NCI-H345 treated with DMSO at 0.1 percent for 48 hours (cell line): ENCODE measurements around the gene DYNLRB1.
"Not testable (repeated sequence)": the region's sequence is repeated elsewhere in the genome, so short reads cannot be mapped to it uniquely, and the experiment has no call there.

Source experiments
- DNase-seq: peaks from one replicate; lab custom pipeline; 2025; ENCODE audit not compliant: unreplicated experiment; lab: John Stamatoyannopoulos, UW

Gene DYNLRB1

DNA sequence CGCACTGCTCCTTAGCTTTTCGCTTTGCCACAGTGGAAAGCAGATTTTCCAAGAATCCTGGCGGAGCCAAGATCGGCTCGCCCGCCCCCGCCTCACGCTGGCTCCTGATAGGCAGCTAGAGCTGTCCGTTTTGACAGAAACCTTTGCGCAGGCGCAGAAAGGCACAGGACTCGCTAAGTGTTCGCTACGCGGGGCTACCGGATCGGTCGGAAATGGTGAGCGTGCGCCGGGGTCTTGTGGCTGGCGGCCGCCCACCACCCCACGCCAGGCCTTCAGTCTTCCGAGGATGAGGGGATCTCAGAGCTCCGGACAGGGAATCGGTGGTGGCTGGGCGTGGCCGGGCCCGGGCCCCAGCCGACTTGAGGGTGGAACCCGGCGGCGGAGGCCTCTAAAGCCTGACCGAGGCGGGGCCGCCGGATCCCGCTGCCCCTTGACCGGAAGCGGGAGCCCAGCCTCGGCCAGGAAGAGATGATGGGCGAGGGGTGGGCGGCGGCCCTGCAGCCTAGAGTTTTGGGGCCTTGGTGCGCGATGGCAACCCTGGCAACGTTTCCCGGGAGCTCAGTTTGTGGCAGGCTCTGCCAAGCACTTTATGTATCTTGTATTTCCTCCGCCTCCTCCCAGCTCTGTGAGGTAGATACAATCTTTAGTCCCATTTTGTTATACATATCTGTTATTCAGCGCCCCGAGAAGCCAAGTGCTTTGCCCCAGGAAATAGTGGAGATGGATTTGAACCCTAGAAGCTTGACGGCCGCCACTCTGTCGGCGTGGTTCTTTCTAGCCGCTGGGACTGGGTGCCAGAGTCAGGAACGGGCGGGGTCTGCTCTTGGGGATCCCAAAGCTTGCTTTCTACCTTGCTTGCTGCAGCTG is at the start of gene DYNLRB1:
DYNLRB1 (plus strand) TSS at position 176 of the 867 bp plus-strand sequence; CDS start at position 213, 37 bp downstream.
- DNase-seq = peak; percentile 95

GRCh38 chr20:34468951-34469350 is 47.3 kb upstream of the DYNLRB1 start:
- DNase-seq = no peak

DNA sequence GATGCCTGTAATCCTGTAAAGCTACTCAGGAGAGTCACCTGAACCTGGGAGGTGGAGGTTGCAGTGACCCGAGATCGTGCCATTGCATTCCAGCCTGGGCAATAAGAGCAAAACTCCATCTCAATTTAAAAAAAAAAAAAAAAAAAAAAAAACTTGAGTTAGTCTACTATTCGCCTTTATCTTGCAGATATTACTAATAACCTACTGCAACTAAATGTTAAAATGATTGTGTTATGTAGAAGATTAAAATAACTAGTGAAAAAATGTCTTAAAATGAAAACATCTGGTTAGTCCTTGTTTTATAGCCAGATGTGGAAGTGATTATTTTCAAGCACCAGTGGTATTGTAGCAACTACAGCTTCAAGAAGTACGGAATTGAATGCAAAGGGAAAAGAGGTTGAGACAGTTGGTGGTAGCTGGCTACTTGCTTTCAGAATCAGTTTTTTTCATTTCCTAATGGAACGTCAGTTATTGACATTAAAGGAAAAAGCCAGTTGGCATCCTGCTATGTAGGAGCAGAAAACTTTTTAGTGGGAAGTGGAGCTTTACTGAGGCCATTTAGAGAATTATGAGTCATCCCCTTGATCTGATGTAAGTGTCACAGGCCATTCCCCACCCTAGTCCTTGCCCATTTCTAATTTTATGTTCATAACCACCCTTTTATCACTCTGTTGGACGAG is 43.8 kb upstream of the DYNLRB1 start:
- DNase-seq = no peak

GRCh38 chr20:34473262-34473883 is 42.8 kb upstream of the DYNLRB1 start:
- DNase-seq = no peak

- no peak for DNase-seq
Measured at GRCh38 chr20:34475979-34476736, 40.1 kb upstream of the DYNLRB1 start.

DNA sequence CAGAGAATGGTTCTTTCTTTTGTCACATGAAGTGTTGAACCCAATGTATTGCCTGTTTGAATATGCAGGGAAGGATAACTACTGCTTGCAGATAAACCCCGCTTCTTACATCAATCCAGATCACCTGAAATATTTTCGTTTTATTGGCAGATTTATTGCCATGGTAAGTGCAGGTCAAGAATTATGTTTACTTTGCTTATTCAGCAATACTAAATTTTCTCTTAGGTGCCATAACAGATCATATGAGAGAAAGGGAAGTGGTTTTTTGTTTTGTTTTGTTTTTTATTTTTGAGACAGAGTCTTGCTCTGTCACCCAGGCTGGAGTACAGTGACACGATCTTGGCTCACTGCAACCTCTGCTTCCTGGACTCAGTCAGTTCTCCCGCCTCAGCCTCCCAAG is 36.6 kb upstream of the DYNLRB1 start:
- no peak for DNase-seq

DNA sequence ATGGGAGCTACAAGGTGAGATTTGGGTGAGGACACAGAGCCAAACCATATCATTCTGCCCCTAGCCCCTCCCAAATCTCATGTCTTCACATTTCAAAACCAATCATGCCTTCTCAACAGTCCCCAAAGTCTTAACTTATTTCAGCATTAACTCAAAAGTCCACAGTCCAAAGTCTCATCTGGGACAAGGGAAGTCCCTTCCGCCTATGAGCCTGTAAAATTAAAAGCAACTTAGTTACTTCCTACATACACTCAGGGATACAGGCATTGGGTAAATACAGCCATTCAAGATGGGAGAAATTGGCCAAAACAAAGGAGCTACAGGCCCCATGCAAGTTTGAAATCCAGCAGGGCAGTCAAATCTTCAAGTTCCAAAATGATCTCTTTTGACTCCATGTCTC is 34.1 kb upstream of the DYNLRB1 start:
- DNase-seq = not testable (repeated sequence)

DNA sequence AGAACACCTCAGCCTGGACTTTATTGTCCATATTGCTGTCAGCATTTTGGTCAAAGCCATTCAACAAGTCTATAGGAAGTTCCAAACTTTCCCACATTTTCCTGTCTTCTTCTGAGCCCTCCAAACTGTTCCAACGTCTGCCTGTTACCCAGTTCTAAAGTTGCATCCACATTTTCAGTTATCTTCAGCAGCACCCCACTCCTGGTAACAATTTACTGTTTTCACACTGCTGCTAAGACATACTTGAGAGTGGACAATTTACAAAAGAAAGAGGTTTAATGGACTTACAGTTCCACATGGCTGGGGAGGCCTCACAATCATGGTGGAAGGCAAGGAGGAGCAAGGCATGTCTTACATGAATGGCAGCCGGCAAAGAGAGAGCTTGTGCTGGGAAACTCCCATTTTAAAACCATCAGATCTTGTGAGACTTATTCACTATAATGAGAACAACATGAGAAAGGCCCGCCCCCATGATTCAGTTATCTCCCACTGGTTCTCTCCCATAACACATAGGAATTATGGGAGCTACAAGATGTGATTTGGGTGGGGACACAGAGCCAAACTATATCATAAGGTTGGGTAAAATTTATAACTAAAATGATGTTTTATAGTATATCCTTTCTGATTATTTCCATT is 32.5 kb upstream of the DYNLRB1 start:
- not testable (repeated sequence) for DNase-seq

- DNase-seq = no peak
Measured at GRCh38 chr20:34485068-34485634, 31.1 kb upstream of the DYNLRB1 start.

DNA sequence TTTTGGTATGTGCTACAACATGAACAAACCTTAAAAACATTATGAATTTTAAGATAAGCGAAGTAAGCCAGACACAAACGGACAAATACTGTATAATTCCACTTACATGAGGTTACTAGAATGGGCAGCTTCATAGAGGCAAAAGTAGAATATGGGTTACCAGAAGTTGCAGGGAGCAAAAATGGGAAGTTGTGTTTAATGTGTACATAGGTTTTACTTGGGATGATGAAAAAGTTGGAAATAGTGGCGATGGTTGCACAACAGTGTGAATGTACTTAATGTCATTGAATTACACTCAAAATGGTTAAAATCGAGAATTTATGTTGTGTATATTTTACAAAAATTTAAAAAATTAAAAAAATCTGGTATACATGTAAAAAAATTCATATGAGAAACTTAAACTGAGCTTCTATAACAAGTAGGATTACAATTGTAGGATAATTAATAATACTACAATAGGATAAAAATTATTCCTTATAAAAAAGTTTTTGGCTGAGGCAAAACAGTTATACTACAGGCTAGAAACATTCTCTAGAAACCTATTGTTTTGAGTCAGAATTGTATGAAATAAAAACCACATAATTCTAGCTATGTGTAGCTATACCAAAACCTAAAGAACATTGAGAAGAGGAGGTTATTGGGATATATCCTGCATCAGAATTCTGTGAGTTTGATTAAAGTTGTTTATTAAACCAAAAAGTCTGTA is 24.8 kb upstream of the DYNLRB1 start:
- no peak for DNase-seq

- DNase-seq = no peak
Measured at GRCh38 chr20:34491932-34492509, 24.2 kb upstream of the DYNLRB1 start.

DNA sequence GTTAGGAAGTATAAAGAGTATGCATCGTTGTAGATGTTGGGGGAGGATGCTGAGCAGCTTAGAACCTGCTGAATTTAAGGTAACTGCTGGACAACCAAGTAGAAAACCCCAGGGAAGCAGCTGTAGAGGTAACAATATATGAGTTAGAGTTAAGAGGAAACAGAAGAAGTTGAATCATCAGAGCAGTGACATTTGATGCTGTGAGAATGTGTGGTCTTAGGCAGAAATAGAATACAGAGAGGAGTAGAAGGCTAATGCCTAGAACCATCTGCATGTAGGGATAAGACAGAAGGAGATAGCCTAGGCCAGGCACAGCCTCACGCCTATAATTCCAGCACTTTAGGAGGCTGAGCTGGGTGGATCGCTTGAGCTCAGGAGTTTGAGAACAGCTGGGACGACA is 22.6 kb upstream of the DYNLRB1 start:
- DNase-seq = no peak

- no peak for DNase-seq
Measured at GRCh38 chr20:34495307-34495706, 20.9 kb upstream of the DYNLRB1 start.

DNA sequence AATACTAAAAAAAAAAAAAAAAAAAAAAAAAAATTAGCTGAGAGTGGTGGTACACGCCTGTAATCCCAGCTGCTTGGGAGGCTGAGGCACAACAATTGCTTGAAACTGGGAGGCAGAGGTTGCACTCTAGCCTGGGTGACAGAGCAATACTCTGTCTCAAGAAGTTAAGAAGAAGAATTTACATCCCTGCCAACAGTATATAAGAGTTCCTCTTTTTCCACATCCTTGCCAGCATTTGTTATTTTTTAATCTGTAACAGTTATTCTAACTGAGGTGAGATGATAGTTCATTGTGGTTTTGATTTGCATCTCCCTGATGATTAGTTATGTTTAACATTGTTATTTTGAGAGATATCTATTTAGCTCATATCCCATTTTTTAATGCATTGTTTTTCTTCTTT is 20.3 kb upstream of the DYNLRB1 start:
- DNase-seq = no peak

DNA sequence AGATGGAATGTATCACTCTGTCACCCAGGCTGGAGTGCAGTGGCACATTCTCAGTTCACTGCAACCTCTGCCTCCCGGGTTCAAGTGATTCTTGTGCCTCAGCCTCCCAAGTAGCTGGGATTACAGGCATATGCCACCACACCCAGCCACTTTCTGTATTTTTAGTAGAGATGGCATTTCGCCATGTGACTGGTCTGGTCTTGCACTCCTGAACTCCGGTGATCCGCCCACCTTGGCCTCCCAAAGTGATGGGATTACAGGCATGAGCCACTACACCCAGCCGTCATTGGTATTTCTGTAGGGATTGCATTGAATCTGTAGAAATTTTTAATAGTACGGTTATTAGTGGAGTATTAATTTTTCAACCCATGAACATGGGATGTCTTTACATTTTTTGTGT is 18.6 kb upstream of the DYNLRB1 start:
- DNase-seq = not testable (repeated sequence)

- no peak for DNase-seq
Measured at GRCh38 chr20:34500823-34501222, 15.4 kb upstream of the DYNLRB1 start.

- DNase-seq = no peak
Measured at GRCh38 chr20:34506480-34506879, 9.7 kb upstream of the DYNLRB1 start.

DNA sequence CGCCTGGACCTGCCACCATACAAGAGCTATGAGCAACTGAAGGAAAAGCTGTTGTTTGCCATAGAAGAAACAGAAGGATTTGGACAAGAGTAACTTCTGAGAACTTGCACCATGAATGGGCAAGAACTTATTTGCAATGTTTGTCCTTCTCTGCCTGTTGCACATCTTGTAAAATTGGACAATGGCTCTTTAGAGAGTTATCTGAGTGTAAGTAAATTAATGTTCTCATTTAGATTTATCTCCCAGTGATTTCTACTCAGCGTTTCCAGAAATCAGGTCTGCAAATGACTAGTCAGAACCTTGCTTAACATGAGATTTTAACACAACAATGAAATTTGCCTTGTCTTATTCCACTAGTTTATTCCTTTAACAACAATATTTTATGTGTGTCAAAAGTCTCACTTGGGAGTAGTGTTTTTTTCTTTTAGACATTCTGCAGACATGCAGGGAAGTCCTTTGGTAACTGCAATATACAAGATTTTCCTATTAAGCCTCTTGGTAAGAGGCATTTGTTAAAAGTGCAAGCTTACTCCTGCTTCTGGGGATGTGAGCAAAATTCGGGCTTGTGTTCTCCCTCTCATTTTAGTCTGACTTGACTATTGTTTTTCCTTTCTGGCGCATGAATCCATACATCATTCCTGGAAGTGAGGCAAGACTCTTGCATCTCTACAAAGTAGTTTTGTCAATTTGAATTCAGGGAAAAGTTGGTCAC is 8.4 kb upstream of the DYNLRB1 start:
- DNase-seq = no peak

DNA sequence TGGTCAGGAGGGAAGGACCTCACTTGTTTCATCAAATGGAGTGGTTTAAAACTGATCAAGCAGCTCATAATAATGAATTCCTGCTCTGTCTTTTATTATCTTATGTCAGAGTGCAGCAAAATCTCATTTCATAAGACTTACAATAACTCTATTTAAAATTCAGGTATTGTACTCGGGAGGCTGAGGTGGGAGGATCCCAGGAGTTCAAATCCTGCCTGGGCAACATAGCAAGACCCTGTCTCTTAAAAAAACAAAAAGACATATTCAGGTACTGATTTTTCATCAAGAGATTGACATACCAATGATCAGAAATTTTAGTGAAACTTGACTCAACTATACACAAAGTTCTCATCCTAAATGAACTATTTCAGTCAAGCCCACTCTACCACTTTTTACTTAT is 5.6 kb upstream of the DYNLRB1 start:
- DNase-seq = no peak
